Neural progenitor cell (in vitro differentiated cells): Measurements from ENCODE around the gene CHIT1.

Experiments used
- CTCF ChIP-seq: fragments of 200-600 bp; sonication (generic); IDR thresholded peaks from 2 replicates; pipeline ENCODE4 v1.5.1; 2017; ENCODE audit warnings: antibody characterized with exemption, mild to moderate bottlenecking
- EZH2 ChIP-seq: fragments of 200-600 bp; sonication (generic); IDR thresholded peaks from 2 replicates; pipeline ENCODE4 v1.6.1; 2017; ENCODE audit warnings: antibody characterized with exemption, mild to moderate bottlenecking, moderate library complexity
- EZH2phosphoT487 ChIP-seq: fragments of 200-600 bp; sonication (generic); IDR thresholded peaks from 2 replicates; pipeline ENCODE4 v1.6.1; 2017; ENCODE audit warnings: antibody characterized with exemption

GRCh38 chr1:203265541-203265940 is 36.1 kb upstream of the CHIT1 start:
- TF ChIP-seq EZH2: no peak
- TF ChIP-seq CTCF: no peak
- TF ChIP-seq EZH2phosphoT487: no peak
